Activated CD8-positive, alpha-beta memory T cell treated with anti-CD3 and anti-CD28 coated beads for 4 hours (primary cell): Measurements from ENCODE around the gene ZNF442.
"Not testable (repeated sequence)": the region's sequence is repeated elsewhere in the genome, so short reads cannot be mapped to it uniquely, and the experiment has no call there.

Experiments
- DNase-seq, 2 donors: peaks; one replicate each; pipeline ENCODE4 v3.0.0-alpha.2; 2020; ENCODE audit warnings: low read depth in 2 of 2

Gene ZNF442

DNA sequence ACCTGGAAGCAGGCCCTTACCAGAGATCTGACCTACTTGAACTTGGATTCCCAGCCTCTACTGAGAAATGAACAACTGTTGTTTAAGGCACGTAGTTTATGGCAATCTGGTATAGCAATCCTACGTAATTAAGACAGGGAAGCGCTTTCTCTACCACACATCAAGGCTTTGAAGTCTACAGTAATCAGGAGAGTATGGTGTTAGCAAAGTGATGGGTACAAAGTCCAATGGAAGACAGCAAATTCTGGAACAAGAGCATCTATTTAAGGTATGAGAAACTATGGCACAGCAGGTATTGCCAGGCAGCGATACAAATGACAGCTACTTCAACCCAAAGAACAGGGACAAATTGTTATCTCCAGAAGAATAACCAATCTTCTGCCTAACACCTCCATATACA is 35.1 kb downstream of the ZNF442 start:
- DNase-seq, result no peak

GRCh38 chr19:12325690-12326089 is 39.8 kb downstream of the ZNF442 start:
- DNase-seq, result no peak

- no peak for DNase-seq
Observed at GRCh38 chr19:12318782-12319413, 46.6 kb downstream of the ZNF442 start.

GRCh38 chr19:12314553-12314952 is 50.9 kb downstream of the ZNF442 start:
- DNase-seq, result no peak

DNA sequence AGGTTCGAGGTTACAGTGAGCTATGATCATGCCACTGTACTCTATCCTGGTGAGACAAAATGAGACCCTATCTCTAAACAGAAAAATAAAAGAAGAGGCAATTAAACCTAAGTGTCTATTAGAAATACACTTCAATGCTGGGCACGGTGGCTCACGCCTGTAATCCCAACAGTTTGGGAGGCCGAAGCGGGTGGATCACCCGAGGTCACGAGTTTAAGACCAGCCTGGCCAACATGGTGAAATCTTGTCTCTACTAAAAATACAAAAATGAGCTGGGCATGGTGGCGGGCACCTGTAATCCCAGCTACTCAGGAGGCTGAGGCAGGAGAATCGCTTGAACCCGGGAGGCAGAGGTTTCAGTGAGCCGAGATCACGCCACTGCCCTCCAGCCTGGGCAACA is 56.6 kb downstream of the ZNF442 start:
- DNase-seq, result not testable (repeated sequence)
